Stimulated activated CD4-positive, alpha-beta T cell treated with anti-CD3 and anti-CD28 coated beads, Interleukin-12 subunit alpha, Interleukin-12 subunit beta, amount 100 ng/mL, for 48 hours (primary cell): Measurements from ENCODE around the gene CAPRIN1.
"Not testable (repeated sequence)": the region's sequence is repeated elsewhere in the genome, so short reads cannot be mapped to it uniquely, and the experiment has no call there.

Source experiments
- DNase-seq, 3 donors: peaks; one replicate each; pipeline ENCODE4 v3.0.0-alpha.2; 2020; ENCODE audit warnings: low read depth in 2 of 3, low spot score in 1 of 3

The CAPRIN1 gene

DNA sequence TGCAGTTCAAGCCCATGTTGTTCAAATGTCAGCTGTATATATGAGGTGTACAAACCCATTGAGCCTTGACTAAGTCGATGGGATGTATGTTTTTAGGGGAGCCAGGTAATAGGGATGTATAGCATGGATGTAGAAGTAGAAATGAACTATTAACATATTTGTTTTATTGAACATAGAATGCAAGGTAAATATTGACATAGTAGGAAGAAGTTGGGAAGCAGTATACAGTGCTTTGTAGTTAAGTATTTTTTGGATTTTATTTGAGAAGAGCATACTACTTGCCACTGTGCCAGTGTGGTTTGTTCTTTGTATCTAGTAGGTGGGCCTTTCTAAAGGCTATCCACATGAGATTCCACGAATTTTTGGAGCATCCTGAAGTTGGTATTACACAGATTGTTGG lies 33.1 kb downstream of the CAPRIN1 start:
- no peak for DNase-seq

DNA sequence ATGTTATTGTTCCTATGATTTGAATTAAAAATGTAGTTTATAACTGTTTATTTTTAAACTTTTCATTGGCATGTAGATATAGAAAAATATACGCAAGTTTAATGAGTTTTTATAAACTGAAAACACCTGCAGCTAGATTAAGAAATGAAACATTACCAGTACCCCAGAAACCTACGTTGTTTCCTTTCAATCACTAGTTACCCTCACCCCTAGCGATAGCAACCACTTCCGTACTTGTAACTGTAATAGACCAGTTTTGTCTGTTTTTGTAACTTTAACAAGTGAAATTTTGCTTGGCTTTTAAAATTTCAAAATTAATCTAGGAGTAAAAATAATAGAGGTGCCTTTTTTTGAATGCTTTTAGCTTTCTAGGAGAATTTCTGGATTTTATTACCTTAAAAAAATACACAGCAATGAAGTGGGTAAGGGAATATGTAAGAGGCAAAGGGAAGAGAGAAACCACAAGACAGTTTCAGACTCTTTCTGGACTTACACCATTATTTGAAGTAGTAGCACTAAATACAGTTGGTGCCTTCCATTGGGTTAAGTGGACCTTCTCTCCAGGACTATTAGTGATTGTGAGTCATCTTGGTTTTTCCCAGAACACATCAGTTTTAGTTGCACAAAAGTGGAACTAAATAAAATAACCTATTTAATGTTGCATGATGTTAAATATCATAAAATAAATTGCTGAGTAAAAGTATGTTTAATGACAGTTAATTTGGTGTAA lies 35.2 kb downstream of the CAPRIN1 start:
- DNase-seq: no peak

DNA sequence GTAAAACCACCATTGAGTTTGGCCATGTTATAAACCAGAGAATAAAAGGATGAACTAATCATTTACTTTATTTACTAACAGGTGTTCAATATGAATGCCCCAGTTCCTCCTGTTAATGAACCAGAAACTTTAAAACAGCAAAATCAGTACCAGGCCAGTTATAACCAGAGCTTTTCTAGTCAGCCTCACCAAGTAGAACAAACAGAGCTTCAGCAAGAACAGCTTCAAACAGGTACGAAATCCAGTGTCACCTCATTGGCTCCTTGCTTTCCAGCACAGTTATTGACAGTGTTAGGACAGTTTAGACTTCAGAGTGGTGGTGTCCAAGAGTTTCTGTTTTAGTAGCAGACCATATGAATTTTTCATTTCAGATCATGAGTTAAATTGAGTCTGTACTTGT lies 40.3 kb downstream of the CAPRIN1 start:
- DNase-seq: no peak

DNA sequence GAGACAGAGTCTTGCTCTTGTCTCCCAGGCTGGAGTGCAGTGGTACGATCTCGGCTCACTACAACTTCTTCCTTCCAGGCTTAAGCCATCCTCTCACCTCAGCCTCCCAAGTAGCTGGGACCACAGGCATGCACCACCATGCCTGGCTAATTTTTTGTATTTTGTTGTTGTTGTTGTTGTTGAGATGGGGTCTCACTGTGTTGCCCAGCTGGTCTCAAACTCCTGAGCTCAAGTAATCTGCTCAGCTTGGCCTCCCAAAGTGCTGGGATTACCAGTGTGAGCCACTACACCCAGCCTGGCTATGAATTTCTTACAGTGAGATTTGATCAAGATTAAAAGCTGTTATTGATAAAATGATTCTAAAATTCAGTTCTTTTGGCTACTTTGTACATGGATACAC lies 43.4 kb downstream of the CAPRIN1 start:
- DNase-seq: not testable (repeated sequence)

DNA sequence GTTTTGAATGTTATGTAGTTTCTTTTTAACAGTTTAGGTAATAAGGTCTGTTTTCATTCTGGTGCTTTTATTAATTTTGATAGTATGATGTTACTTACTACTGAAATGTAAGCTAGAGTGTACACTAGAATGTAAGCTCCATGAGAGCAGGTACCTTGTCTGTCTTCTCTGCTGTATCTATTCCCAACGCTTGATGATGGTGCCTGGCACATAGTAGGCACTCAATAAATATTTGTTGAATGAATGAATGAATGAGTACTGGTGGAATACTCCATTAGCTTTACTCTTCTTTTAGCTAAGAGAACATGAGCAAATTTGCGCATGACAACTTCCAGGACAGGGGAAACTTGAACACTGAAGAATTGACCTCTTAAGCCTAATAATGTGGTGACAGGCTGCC lies 47.3 kb downstream of the CAPRIN1 start:
- DNase-seq: no peak

DNA sequence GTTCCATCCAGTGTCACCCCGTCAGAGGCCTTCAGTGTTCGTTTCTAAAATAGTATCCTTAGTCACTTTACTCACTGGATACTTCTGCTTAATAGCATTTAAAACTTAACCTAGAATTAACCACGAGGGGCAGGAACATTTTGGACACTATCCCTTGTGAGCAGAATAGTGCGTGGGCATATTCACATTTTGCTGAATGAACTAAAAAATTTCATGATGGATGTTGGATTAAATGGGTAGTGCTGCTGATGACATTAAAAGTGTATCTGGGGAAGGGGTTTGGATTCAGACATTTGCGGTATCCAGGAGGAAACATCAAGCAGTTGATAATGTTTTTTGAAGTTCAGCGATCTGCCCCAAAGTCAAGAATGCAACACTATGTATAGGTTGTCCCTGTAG lies 53.1 kb downstream of the CAPRIN1 start:
- no peak for DNase-seq

DNA sequence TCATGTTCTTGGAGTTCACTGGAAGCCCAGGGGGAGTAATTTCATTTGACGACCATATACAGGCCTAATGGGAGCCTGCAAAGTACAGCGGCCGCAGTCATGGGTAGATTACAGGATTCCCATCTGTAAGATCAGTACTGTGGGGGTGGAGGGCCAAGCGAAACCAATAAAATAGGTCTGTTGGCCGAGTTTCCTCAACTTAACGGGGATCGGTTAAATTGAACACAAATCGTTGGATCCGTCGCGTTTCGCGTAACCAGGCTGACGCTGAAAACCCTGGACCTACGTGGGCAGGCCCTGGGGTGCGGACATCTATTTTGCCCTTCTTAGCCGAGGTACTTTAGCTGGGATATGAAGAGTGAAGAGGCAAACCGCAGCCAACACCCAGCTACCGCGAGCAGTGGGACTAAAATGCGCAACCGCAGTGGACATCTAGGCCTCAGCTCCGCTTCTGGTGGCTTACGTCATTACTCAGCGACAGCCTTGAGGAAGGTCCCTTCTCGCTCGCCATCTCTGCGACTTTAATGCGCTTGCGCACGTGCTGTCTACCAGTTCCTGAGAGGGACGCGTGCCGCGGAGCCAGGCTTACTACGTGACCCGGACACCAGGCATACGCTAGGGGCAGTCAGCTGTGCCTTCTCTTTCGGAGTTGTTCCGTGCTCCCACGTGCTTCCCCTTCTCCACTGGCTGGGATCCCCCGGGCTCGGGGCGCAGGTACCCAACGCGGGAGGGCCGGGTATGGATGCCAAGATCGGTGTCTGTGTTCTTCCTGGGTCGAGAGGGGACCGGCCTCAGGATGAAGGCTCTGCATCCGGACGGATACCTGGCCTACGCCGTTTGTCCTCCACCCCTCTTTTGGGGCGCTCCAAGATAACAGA lies 53.8 kb downstream of the CAPRIN1 start, which contains the start of gene NAT10:
Gene NAT10 (plus strand): TSS at position 551 of the 878 bp plus-strand sequence. CDS start 2,597 bp downstream, outside the sequence.
- DNase-seq: peak; percentile 95 to 96 (median 96)

DNA sequence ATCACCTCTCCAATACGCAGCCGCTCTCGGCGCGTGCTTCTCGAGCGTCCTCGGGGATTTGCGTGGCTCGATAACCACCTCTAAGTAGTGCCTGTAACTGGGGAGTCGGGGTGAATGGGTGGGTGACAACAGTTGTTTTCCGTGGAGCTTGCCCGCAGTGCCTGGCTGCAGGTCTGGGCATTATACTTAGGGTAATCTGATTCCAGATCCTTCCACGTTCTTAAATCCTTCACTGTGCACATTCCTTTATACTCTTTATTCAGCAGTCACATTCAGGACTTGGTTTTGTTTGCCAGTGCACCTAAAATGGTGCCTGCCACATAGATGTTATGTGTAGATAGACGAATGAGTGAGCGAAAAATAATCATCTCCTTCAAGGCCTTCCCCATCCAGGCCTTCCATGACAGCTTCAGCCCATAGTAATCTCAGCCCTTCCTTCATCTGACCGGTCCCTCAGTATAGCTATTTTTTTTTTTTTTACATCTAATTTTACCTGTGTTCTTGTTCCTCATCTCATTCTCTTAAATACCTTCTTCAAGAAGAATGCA lies 54.5 kb downstream of the CAPRIN1 start:
- DNase-seq: no peak

DNA sequence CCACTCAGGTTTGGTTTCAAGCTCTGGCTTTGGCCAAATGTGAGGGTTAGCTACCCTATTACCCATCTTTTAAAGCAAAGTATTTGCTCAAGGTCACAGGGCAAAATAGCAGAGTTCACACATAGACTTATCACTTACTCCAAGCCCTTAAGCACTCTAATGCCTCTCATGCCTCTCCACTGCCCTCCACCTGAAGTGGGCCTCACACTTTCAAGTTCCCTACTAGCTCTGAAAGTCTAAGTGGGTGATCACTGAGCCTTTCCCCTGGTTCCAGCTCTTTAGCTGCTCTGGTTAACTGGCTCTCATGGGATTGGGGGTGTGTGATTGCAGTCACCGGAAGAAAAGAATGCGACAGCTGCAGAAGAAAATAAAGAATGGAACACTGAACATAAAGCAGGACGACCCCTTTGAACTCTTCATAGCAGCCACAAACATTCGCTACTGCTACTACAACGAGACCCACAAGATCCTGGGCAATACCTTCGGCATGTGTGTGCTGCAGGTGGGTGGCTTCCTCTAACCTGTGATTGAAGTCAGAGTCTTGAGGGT lies 60.3 kb downstream of the CAPRIN1 start:
- DNase-seq: no peak

DNA sequence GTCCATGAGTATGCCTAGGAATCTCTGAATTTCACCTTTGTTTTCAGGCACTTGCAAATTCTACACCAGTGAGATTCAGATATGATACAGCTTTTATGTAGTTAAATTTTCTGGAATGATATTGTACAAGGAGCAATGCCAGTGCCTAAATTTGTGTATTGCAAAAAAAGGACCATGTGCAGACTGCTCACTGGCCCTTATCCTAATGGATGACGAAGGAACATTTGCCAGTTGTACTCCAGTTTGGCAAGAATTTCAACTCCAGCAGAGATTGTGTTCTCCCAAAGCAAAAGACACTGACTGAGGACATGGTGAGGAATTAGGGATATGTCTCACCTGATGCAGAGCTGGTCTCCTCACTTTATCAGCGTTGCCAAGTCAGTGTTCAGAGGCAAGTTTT lies 62.5 kb downstream of the CAPRIN1 start:
- no peak for DNase-seq

DNA sequence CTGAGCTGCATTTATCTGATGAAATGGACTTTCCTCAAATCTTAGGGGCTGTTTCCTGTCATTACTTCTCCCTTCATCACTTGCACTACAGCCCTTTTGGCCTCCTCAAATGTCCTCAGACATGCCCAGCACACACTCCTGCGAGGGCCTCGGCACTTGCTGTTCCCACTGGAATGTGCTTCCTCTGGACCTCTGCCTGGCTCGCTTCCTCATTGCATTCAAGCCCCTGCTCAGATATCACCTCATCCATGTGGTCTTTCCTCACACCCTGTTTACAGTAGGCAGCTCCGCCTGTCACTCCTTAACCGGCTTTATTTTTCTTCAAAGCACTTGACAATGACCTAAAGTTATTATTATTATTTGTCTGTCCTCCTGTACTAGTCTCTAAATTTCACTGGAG lies 62.9 kb downstream of the CAPRIN1 start:
- no peak for DNase-seq

DNA sequence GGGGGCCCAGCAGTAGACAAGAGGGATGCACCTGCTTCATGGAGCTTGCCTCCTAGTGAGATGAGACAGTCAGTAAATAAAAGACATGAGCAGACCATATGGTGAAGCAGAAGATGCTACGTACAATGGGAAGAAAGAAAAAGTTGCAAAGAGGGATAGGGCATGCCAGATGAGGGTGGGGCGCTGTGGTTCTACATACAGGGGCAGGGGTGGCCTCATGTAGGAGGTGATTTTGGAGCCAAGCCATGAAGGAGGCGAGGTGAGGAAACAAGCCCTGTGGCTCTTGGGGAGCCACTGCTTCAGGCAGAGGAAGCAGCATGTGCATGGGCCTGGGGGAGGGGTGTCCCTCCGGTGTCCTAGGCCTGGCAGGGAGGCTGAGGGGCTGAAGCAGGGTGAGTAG lies 69.1 kb downstream of the CAPRIN1 start:
- DNase-seq: no peak

DNA sequence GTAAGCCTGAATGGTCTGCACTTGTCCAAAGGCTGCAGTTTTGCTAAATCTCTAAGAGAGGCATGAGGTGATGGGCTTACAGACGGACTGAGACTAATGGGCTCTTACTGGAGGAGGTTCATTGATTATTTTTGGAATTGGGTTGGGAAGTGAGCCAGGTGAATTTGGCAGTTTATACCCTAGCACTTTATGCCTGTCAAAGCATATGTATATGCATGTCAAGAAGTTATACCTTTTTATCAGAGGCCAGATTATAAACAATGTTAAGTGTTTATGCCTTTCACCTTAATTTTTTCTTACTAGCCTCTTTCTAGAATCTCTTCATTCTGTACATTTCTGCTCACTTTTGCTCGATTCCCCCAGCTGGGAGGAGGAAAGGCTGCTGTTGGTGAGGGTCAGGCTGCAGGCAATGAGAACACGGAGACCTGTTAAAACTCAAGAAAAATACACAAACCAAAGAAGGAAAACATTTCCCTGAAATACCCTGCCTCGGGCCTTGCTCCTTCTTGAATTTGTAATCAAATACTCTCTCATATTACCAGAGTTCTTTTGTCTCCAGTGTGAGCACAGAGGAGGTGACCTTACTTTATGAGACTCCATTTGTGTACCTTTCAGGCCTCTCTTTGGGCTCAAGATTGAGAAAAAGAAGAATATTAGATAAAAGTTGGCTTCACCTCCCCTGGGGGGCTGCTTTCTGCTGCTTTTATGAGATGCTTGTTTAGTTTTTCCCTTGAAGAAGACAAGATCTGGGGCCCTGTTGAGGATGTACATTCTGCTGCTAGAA lies 73.5 kb downstream of the CAPRIN1 start:
- no peak for DNase-seq

DNA sequence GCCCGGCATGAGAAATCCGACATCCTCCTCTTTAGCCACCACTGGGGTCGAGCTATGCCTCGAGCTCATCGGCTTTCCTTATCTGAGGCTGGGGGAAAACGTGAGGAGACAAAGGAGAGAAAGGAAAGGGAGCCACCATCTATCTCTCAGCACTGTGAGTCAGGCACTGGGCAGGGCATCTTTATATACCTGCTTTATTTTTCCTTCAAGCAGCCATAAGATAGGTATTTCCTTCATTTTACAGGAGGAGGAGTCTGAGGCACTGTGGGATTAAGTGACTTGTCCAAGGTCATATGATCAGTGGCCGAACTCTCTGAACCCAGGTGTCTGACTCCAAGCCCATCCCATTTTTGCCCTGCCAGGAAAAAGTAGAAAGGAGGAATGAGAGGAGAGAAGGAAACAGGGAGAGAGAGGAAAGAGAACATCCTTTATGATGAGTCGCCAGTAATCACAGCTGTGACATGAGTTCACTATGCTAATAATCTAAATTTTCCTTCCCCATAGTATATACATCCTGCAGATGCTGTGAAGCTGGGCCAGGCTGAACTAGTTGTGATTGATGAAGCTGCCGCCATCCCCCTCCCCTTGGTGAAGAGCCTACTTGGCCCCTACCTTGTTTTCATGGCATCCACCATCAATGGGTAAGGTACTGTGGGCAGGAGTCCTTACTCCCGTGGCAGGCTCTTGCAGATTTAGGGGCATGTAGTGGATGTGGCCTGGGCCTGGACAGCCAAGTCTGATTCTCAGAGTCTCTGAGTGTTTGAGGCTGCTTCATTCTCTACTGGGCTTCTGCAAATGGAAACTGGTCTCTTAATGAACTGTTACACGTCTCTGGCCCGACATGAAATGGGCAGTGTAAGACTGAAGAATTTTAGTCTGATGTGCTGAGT lies 75.7 kb downstream of the CAPRIN1 start:
- DNase-seq: no peak

DNA sequence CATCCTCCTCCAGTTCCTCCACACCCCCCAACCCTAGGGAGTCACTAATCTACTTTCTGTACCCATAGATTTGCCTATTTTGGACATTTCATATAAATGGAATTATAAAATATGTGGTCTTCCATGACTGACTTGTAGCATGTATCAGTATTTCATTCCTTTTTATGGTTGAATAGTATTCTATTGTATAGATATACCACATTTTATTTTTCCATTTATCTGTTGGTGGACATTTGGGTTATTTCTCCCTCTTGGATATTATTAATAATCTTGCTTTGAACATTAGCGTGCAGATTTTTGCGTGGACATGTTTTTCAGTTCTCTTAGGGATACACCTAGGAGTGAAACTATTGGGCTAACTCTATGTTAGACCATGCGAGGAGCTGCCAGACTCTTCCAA lies 77.3 kb downstream of the CAPRIN1 start:
- no peak for DNase-seq

DNA sequence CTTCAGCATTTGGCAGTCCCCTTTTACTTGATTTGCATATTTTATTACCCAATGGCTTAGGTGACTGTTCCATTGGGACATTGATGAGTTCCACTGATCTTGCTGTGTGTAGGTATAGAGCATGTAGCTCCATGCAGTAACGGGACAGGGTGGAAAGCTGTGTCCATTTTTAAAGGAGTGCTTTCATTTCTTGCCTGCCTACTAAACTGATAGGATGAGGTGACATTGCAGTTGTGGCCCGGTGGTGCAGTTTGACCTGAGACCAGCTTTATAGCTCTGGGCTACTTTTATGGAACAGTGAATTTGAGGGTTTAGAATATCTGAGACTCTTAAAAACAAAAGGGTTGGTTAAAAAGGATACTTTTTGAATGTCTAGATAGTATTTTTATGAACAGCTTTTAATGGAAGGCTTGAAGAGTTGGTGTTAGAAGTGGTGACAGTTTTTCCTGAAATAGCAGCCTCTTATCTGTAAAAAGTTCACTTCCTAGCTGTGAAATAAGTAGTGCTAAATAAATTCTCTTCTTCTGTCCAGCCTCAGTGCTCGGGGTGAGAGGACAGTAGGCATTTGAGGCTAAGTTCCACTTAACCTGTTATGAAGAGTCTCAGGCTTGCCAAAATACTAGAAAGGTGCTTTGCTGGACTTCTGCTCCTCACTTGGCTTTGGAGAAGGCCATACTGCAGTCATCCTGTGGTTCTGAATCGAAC lies 80.9 kb downstream of the CAPRIN1 start:
- DNase-seq: no peak

DNA sequence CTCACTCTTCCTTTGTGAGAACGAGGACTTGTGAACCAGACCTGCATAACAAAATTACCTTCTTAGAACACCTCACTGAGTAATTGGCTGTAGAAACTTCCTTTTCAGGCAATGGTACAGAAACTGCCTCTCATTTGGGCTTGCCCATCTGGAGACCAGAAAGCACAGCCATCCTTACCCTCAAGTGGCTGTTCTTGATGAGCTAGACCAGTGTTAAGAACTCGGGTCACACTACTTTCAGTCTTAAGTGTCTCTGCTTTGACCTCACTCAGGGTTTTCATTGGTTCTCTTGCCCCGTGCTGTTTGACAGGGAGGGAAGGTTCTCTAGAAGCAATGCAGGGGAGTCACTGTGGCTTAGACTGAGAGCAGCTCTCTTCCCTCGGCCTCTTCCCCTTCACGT lies 83.2 kb downstream of the CAPRIN1 start:
- no peak for DNase-seq

DNA sequence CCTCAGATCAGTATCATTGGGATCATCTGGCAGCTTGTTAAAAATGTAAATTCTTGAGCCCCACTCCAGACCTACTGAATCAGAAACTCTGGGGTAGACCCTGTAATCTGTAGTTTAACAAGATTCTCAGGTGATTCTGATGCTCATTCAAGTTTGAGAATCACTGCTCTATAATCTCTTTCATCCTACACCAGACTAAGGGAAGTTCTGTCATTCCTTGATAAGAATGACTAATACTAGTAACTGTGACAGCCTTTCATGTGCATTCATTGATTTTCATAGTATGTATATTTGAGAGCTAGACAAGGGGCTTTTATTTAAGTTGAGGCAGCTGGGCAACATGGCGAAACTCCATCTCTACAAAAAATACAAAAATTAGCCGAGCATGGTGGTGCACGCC lies 83.9 kb downstream of the CAPRIN1 start:
- no peak for DNase-seq

DNA sequence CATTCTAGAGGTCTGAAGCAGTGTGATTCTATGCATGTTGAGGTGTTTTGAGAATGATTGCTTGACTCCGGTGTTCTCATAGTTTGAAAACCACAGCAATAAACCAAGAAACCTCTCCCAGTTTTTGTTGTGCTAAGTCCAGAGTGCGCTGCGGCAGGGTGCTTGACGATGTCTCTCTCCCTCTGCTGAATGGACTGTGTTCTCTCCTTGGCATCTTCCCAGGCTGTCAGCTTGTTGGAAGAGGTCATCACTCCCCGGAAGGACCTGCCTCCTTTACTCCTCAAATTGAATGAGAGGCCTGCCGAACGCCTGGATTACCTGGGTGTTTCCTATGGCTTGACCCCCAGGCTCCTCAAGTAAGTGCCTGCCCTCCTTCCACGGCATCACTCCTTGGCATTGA lies 84.9 kb downstream of the CAPRIN1 start:
- no peak for DNase-seq
